Activated CD4-positive, alpha-beta memory T cell treated with anti-CD3 and anti-CD28 coated beads, Interleukin-2, amount 10 ng/mL, durations not matched to agents 7 days and 5 days (primary cell): ENCODE data around the gene SLC6A8. TPM values are rescaled to one million over a fixed set of nuclear protein-coding genes. Genes with fewer than 3 reads are reported as not detected.
"Not testable (repeated sequence)": the region's sequence is repeated elsewhere in the genome, so short reads cannot be mapped to it uniquely, and the experiment has no call there.

ENCODE experiments used
- CTCF ChIA-PET: fragments of 350-600 bp; sonication (Branson Sonifier 250); formaldehyde crosslinking; loops from one replicate; lab custom pipeline; 2021; ENCODE audit warnings: antibody characterized with exemption, inconsistent platforms; lab: Charles Lee
- POLR2A ChIA-PET: fragments of 350-600 bp; sonication (Branson Sonifier 250); formaldehyde crosslinking; loops from one replicate; lab custom pipeline; 2021; ENCODE audit warnings: antibody characterized with exemption; lab: Charles Lee
- DNase-seq: peaks from one replicate; pipeline ENCODE4 v3.0.0-alpha.2; 2020
- H3K27ac Mint-ChIP-seq: one replicate; pipeline ENCODE4 v1.8.0; 2021; ENCODE audit warnings: mild to moderate bottlenecking, mixed read lengths
- H3K27me3 Mint-ChIP-seq: one replicate; pipeline ENCODE4 v1.8.0; 2021; ENCODE audit warnings: mixed read lengths
- H3K36me3 Mint-ChIP-seq: one replicate; pipeline ENCODE4 v1.8.0; 2021; ENCODE audit warnings: low read depth, mixed read lengths
- H3K4me1 Mint-ChIP-seq: one replicate; pipeline ENCODE4 v1.8.0; 2021; ENCODE audit warnings: mixed read lengths
- H3K4me3 Mint-ChIP-seq: one replicate; pipeline ENCODE4 v1.8.0; 2021; ENCODE audit warnings: mild to moderate bottlenecking, mixed read lengths
- H3K9me3 Mint-ChIP-seq: one replicate; pipeline ENCODE4 v1.8.0; 2021; ENCODE audit warnings: mixed read lengths
- total RNA-seq, 2 experiments: library from RNA; stranded (reverse); gene quantifications; one replicate each; pipeline ENCODE4 v1.2.3, GENCODE V29; 2021

The SLC6A8 gene
- total RNA-seq, 2 experiments from 2014 or later: 2.9 to 3.0 TPM

- peak overlapping the region; percentile 84 for H3K27ac Mint-ChIP-seq
- H3K36me3 Mint-ChIP-seq: peaks cover 33% of the 10 kb centered on the region
- DNase-seq: peak; percentile 58
- H3K27me3 Mint-ChIP-seq: no peaks in the 10 kb centered on the region
- H3K4me3 Mint-ChIP-seq: peak overlapping the region; percentile 89
- peaks cover 28% of the 10 kb centered on the region for H3K4me1 Mint-ChIP-seq
- CTCF ChIA-PET: interaction anchor here (0.6 kb wide), 1 partner anchor 261 kb away, joined by 3 read pairs; no protein-coding TSS in a partner anchor
- POLR2A ChIA-PET: interaction anchor here (1.8 kb wide), 1 partner anchor 15 kb away, joined by 4 read pairs; no protein-coding TSS in a partner anchor
- no peaks in the 10 kb centered on the region for H3K9me3 Mint-ChIP-seq
Observed at GRCh38 chrX:153723351-153724251, 35.9 kb downstream of the SLC6A8 start.

DNA sequence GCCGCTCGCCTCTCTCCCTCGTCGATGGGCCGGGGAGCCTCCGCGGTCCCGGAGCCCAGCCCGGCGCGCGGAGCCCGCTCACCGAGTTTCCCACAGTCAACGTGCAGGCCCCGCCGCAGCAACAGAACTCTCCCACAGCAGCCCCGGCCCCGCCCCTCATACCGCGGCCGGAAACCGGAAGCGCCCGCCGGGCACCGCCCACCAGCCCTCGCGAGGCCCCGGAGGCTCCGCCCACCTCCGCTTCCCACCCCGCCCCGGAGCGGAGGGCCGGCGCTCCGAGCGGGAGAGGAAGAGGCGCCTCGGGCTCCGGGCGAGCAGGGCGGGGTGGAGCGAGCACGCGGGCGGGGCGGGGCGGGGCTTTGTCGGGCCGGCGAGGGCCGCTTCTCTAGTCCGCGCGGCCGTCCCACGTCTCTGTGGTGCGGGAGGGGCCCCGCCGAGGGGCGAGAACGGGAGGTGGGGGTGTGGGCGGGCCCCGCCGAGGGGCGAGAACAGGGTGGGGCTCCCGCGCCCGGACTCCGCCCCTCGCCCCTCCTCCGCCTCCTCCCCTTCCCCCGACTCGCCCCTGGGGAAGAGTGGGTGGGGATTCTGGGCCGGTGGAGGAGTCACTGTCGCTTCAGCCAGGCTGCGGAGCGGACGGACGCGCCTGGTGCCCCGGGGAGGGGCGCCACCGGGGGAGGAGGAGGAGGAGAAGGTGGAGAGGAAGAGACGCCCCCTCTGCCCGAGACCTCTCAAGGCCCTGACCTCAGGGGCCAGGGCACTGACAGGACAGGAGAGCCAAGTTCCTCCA is 36.7 kb downstream of the SLC6A8 start, which contains the start of the genes ABCD1 and BCAP31:
Gene ABCD1, plus strand, starts transcription at position 605 of the 787 bp plus-strand sequence. CDS start 411 bp downstream, outside the sequence.
Gene BCAP31, minus strand, starts transcription at position 136 of the 787 bp plus-strand sequence. CDS start 1,143 bp downstream, outside the sequence.
- POLR2A ChIA-PET: no interaction called here

GRCh38 chrX:153725039-153725831 is 37.5 kb downstream of the SLC6A8 start:
- Mint-ChIP-seq H3K9me3 (no peaks in the 10 kb centered on the region), H3K4me3 (peak overlapping the region; percentile 69), H3K4me1 (peaks cover 32% of the 10 kb centered on the region), H3K27ac (no peak overlapping the region), H3K36me3 (peaks cover 25% of the 10 kb centered on the region), H3K27me3 (no peaks in the 10 kb centered on the region)
- POLR2A ChIA-PET: no interaction called here
- no peak for DNase-seq
- CTCF ChIA-PET: no interaction called here

More for the DNA sequence above, 36.7 kb downstream of the SLC6A8 start, which contains the start of the genes ABCD1 and BCAP31:
- Mint-ChIP-seq H3K27ac (peak within 1 kb of the TSS; percentile 84), H3K4me1 (peaks cover 29% of the 10 kb centered on the region), H3K36me3 (peaks cover 27% of the 10 kb centered on the region), H3K27me3 (no peaks in the 10 kb centered on the region), H3K9me3 (no peaks in the 10 kb centered on the region), H3K4me3 (peak within 1 kb of the TSS; percentile 89)
- DNase-seq: peak; percentile 91
- CTCF ChIA-PET: interaction anchor here (0.6 kb wide), 1 partner anchor 260 kb away, joined by 3 read pairs; no protein-coding TSS in a partner anchor

- H3K36me3 Mint-ChIP-seq: peaks cover 24% of the 10 kb centered on the region
- DNase-seq: no peak
- H3K4me1 Mint-ChIP-seq: peaks cover 36% of the 10 kb centered on the region
- H3K4me3 Mint-ChIP-seq: peak overlapping the region; percentile 30
- H3K27ac Mint-ChIP-seq: no peak overlapping the region
- CTCF ChIA-PET: no interaction called here
- no peaks in the 10 kb centered on the region for H3K27me3 Mint-ChIP-seq
- POLR2A ChIA-PET: interaction anchor here (0.7 to 1.7 kb wide), 3 partner anchors 52 to 200 kb away, joined by 3 to 4 read pairs (median 4); partner anchors contain the start of genes ARHGAP4, IDH3G and SSR4
- H3K9me3 Mint-ChIP-seq: no peaks in the 10 kb centered on the region
Observed at GRCh38 chrX:153725832-153726285, 38.1 kb downstream of the SLC6A8 start.

DNA sequence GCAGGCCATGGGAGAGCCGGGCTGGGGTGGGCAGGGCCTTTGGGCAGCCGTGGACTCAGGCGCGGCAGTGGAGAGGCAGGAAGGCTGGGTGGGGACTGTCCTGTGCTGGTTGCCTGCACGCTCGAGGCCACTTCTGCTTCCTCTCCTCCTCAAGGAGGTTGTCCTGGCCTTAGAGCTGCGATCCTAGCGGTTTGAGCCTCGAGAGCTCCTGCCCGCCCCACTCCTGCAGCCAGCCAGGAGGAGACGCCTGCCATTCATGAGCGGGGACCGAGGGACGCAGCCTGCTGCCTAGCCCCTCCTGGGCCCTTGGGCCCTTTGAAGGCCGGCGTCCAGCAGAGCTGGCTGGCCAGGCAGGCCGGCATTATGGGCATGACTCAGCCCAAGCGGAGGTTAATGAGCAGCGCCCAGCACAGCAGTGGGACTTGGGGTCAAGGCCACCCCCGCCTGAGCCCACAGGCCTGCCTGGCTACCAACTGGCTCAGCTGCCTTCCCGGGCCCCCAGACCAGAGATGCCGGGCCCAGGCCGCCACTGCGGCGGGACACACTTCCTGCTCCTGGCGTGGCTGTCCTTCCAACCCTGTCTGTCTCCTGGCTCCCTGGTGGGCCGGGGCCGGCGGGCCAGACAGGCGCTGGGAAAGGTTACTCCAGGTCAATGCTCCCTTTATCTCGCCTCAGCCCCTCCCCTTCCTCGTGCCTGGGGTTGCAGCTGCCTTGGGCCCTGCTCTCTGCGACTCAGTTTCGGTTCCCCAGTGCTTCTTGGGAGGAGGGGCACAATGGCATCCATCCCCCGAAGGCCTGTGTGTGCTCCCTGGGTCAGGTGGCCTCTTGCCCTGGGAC is 38.8 kb downstream of the SLC6A8 start:
- Mint-ChIP-seq H3K9me3 (no peaks in the 10 kb centered on the region), H3K27me3 (no peaks in the 10 kb centered on the region)

DNA sequence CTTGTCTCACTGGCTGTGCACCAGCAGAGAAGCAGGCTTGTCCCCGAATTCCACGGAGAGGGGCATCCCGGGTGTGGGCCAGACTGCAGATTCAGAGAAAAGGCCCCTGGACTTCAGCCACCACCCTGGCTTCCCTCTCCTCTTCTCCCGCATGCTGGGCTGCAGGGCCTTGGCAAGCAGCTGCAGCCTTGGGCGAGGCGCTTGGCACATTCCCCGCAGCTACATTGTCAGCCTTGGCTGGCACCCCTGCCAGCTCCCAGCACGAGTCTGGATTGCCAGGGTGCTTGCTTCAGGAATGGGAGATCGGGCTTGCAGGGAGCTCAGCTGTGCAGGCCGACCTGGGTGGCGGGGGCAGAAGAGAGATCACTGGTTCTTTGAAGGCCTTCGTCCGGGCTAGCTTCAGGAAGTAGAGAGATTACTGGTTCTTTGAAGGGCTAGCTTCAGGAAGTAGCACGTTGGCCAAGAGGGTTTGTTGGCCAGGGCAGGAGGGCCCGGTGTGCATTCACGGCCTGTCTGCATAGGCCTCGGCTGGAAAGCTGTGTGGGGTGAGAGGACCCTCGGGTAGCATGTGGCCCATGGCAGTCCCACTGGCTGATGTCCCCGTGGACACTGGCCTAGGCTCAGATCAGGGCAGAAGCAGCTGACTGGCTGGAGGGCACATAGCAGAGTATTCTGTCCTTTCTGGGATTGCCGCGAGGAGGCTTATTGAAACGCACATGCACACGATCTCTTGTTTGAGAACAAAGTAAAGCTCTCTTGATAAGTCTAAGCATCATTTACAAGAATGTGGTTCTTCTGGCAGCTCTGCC is 39.6 kb downstream of the SLC6A8 start:
- POLR2A ChIA-PET: interaction anchor here (1.5 to 1.7 kb wide), 3 partner anchors 11 to 67 kb away, joined by 3 to 4 read pairs (median 4); partner anchors contain the start of genes IDH3G and SSR4

More for the DNA sequence above, 38.8 kb downstream of the SLC6A8 start:
- ChIA-PET CTCF (interaction anchor here (1.4 kb wide), 1 partner anchor 9 kb away, joined by 6 read pairs; no protein-coding TSS in a partner anchor), POLR2A (interaction anchor here (0.7 to 1.7 kb wide), 3 partner anchors 52 to 199 kb away, joined by 3 to 4 read pairs (median 4); partner anchors contain the start of genes ARHGAP4, IDH3G and SSR4)
- peaks cover 30% of the 10 kb centered on the region for H3K36me3 Mint-ChIP-seq
- H3K4me3 Mint-ChIP-seq: peak overlapping the region; percentile 70
- H3K4me1 Mint-ChIP-seq: peaks cover 42% of the 10 kb centered on the region
- H3K27ac Mint-ChIP-seq: peak overlapping the region; percentile 73
- peak; percentile 61 for DNase-seq

GRCh38 chrX:153728095-153728494 is 40.4 kb downstream of the SLC6A8 start:
- H3K27ac Mint-ChIP-seq: peak overlapping the region; percentile 73
- no peak overlapping the region for H3K4me3 Mint-ChIP-seq
- no peaks in the 10 kb centered on the region for H3K27me3 Mint-ChIP-seq
- peaks cover 40% of the 10 kb centered on the region for H3K4me1 Mint-ChIP-seq
- no peak for DNase-seq
- ChIA-PET POLR2A (interaction anchor here (0.6 to 1.5 kb wide), 3 partner anchors 10 to 206 kb away, joined by 3 to 4 read pairs (median 4); no protein-coding TSS in a partner anchor), CTCF (no interaction called here)
- no peaks in the 10 kb centered on the region for H3K9me3 Mint-ChIP-seq
- H3K36me3 Mint-ChIP-seq: peaks cover 29% of the 10 kb centered on the region

More for the DNA sequence above, 39.6 kb downstream of the SLC6A8 start:
- Mint-ChIP-seq H3K36me3 (peaks cover 33% of the 10 kb centered on the region), H3K4me3 (peak overlapping the region; percentile 70), H3K27ac (peak overlapping the region; percentile 73), H3K4me1 (peaks cover 44% of the 10 kb centered on the region), H3K27me3 (no peaks in the 10 kb centered on the region), H3K9me3 (no peaks in the 10 kb centered on the region)
- no peak for DNase-seq
- CTCF ChIA-PET: interaction anchor here (1.4 kb wide), 1 partner anchor 8 kb away, joined by 6 read pairs; no protein-coding TSS in a partner anchor

- Mint-ChIP-seq H3K4me1 (peaks cover 40% of the 10 kb centered on the region), H3K4me3 (no peak overlapping the region), H3K27ac (no peak overlapping the region), H3K9me3 (no peaks in the 10 kb centered on the region), H3K27me3 (no peaks in the 10 kb centered on the region), H3K36me3 (peaks cover 29% of the 10 kb centered on the region)
- CTCF ChIA-PET: no interaction called here
- POLR2A ChIA-PET: interaction anchor here (0.6 to 1.4 kb wide), 2 partner anchors 205 to 208 kb away, joined by 3 to 4 read pairs; no protein-coding TSS in a partner anchor
- no peak for DNase-seq
Observed at GRCh38 chrX:153728951-153729631, 41.4 kb downstream of the SLC6A8 start.

GRCh38 chrX:153730115-153730514 is 42.4 kb downstream of the SLC6A8 start:
- H3K9me3 Mint-ChIP-seq, H3K27ac Mint-ChIP-seq, POLR2A ChIA-PET, H3K4me3 Mint-ChIP-seq, H3K27me3 Mint-ChIP-seq, DNase-seq, CTCF ChIA-PET: not testable (repeated sequence)
- Mint-ChIP-seq H3K4me1 (peaks cover 47% of the 10 kb centered on the region), H3K36me3 (peaks cover 36% of the 10 kb centered on the region)
